Choroid plexus epithelial cell (primary cell): Measurements from ENCODE around the gene THEM5.
A peak's percentile ranks its signal among the peaks of the same experiment; 100 is the strongest.

Experiments
- DNase-seq: peaks from one replicate; pipeline ENCODE4 v3.0.0-alpha.2; 2010; ENCODE audit warnings: low read depth
- H3K4me3 ChIP-seq: 2 replicates; pipeline ENCODE4 v1.5.1; 2011; ENCODE audit warnings: low read depth, mild to moderate bottlenecking, control low read depth, low read length, moderate library complexity
- CTCF ChIP-seq: conservative IDR thresholded peaks from 2 replicates; pipeline ENCODE4 v1.5.1; 2011; ENCODE audit warnings: low read depth, mild to moderate bottlenecking, control low read depth, inconsistent platforms, low read length, moderate library complexity

THEM5 gene

GRCh38 chr1:151802372-151802771 is 51.1 kb downstream of the THEM5 start:
- H3K4me3 ChIP-seq, result no peak overlapping the region
- DNase-seq, result no peak
- TF ChIP-seq CTCF, result no peak

DNA sequence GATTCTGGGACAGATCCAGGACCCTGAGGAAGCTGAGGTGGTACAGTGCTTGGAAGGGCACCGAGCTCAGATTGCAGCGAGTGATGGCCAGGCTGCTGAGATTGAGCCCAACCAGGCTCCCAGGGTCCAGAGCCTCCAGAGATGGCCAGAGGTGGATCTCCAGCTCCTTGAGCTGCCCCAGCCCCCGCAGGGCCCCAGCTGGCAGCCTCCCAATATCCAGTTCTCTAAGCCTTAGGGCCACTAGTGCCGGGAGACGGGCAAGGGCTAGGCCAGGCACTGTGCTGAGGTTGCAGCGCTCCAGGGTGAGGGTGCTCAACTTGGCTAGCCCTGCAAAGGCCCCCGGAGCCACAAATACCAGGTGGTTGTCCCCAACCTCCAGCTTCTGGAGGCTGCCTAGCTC is 51.7 kb downstream of the THEM5 start:
- DNase-seq, result no peak
- no peak overlapping the region for H3K4me3 ChIP-seq
- no peak for TF ChIP-seq CTCF

DNA sequence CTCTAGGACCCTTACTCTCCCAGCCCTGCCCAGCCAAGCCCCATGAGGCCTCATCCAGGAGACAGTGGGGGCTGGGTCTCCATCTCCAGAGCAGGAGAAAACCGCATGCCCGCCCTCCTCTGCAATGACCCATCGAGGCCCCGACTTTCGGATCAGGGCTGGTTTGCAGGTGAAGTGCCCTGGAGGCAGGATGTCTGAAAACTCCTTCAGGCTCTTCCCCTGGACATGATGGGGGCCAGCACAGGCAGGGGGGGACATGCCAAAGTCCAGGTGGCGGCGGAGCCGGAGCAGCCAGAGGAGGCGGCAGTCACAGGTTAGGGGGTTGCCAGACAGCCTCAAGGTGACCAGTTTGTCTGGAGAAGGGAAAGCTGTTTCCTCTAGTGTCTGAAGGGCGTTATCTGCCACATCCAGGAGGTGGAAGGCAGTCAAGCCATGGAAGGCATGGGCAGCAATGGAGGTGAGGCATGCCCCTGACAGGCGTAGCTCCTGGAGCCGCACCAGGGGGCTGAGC is 52.1 kb downstream of the THEM5 start:
- TF ChIP-seq CTCF, result no peak
- no peak overlapping the region for H3K4me3 ChIP-seq
- no peak for DNase-seq

DNA sequence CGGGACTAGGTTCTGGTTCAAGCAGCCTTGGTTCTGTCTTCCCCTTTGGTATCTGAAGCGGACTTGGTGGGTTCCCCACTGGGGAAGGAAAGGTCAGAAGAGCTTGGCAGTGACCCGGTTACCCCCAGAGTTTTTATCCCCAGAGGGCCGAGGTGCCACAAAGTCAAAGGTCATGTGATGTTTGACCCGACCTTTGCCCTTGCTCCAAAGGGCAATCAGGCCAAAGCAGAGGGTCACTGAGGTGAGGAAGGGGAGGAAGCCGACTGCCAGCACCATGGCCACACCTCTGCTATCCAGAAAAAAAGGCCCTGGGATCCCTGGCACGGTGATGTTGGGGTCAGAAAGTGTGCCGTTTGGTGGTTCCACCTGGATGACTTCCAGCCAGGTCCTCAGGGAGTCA is 52.7 kb downstream of the THEM5 start:
- TF ChIP-seq CTCF, result no peak
- no peak overlapping the region for H3K4me3 ChIP-seq
- DNase-seq, result no peak

- TF ChIP-seq CTCF, result no peak
- DNase-seq, result peak; percentile 9
- H3K4me3 ChIP-seq, result no peak overlapping the region
Measured at GRCh38 chr1:151799179-151800022, 54.1 kb downstream of the THEM5 start.

- TF ChIP-seq CTCF, result no peak
- DNase-seq, result no peak
- H3K4me3 ChIP-seq, result no peak overlapping the region
Measured at GRCh38 chr1:151798571-151798970, 54.9 kb downstream of the THEM5 start.
